ENCODE measurements around the gene GADD45GIP1. TPM values are rescaled to one million over a fixed set of nuclear protein-coding genes. Genes with fewer than 3 reads are reported as not detected.
"Not testable (repeated sequence)": the region's sequence is repeated elsewhere in the genome, so short reads cannot be mapped to it uniquely, and the experiment has no call there.

The GADD45GIP1 gene
- polyA plus RNA-seq, 3 donors, result 34.2 to 51.5 (median 38.2) TPM

- H3K27ac ChIP-seq (ENCODE audit: low read depth, low read length), result no peak overlapping the region
- 88 to 90% (median 88%) methylated on average over 7 of the region's 7 CpGs for WGBS, 3 donors
Observed at GRCh38 chr19:12970070-12970820, 13.2 kb upstream of the GADD45GIP1 start.

- H3K27ac ChIP-seq (ENCODE audit: low read depth, low read length), result no peak within 1 kb of the TSS
- WGBS, 3 donors, result 30 to 58% (median 52%) methylated on average over 14 of the region's 14 CpGs
Observed at GRCh38 chr19:12969292-12969988, 12.4 kb upstream of the GADD45GIP1 start, which contains the start of gene DAND5. TSS of gene DAND5 (plus strand) at chr19:12969576. CDS start at chr19:12969661, 85 bp downstream.

- WGBS, 3 donors, result 87 to 98% (median 93%) methylated on average over 5 of the region's 5 CpGs
- no peak overlapping the region for H3K27ac ChIP-seq (ENCODE audit: low read depth, low read length)
Observed at GRCh38 chr19:12967907-12968306, 10.9 kb upstream of the GADD45GIP1 start.

GRCh38 chr19:12965812-12966135 is 8.8 kb upstream of the GADD45GIP1 start:
- H3K27ac ChIP-seq (ENCODE audit: low read depth, low read length), result no peak overlapping the region
- 47 to 51% (median 49%) methylated on average over 8 of the region's 8 CpGs for WGBS, 3 donors

- 0 to 1% (median 0%) methylated on average over 32 to 34 of the region's 34 CpGs for WGBS, 3 donors
- H3K27ac ChIP-seq (ENCODE audit: low read depth, low read length), result no peak overlapping the region
Observed at GRCh38 chr19:12965017-12965811, 8.2 kb upstream of the GADD45GIP1 start.

GRCh38 chr19:12959481-12959880 is 2.5 kb upstream of the GADD45GIP1 start:
- H3K27ac ChIP-seq (ENCODE audit: low read depth, low read length), result no peak overlapping the region
- 65 to 79% (median 73%) methylated on average over 6 of the region's 6 CpGs for WGBS, 3 donors

GRCh38 chr19:12957389-12957952 is 448 bp upstream of the GADD45GIP1 start:
- WGBS, 3 donors, result 31 to 40% (median 39%) methylated on average over 30 to 31 of the region's 31 CpGs
- H3K27ac ChIP-seq (ENCODE audit: low read depth, low read length), result peak overlapping the region; percentile 90

- no peak overlapping the region for H3K27ac ChIP-seq (ENCODE audit: low read depth, low read length)
- 48 to 67% (median 52%) methylated on average over 12 of the region's 12 CpGs for WGBS, 3 donors
Observed at GRCh38 chr19:12955996-12956395, 1.0 kb downstream of the GADD45GIP1 start.

- H3K27ac ChIP-seq (ENCODE audit: low read depth, low read length), result not testable (repeated sequence)
Observed at GRCh38 chr19:12955575-12955974, 1.4 kb downstream of the GADD45GIP1 start.

GRCh38 chr19:12954612-12954962 is 2.4 kb downstream of the GADD45GIP1 start:
- 10 to 57% (median 29%) methylated on average over 1 of the region's 1 CpG for WGBS, 3 donors
- H3K27ac ChIP-seq (ENCODE audit: low read depth, low read length), result no peak overlapping the region

More at GRCh38 chr19:12955575-12955974, 1.4 kb downstream of the GADD45GIP1 start:
- 83 to 88% (median 87%) methylated on average over 9 of the region's 9 CpGs for WGBS, 3 donors

GRCh38 chr19:12953799-12954611 is 3.0 kb downstream of the GADD45GIP1 start:
- 57 to 64% (median 58%) methylated on average over 12 of the region's 12 CpGs for WGBS, 3 donors
- no peak overlapping the region for H3K27ac ChIP-seq (ENCODE audit: low read depth, low read length)

GRCh38 chr19:12953138-12953798 is 3.8 kb downstream of the GADD45GIP1 start:
- H3K27ac ChIP-seq (ENCODE audit: low read depth, low read length), result no peak overlapping the region
- WGBS, 3 donors, result 39 to 48% (median 42%) methylated on average over 10 to 11 of the region's 11 CpGs

GRCh38 chr19:12952488-12953137 is 4.4 kb downstream of the GADD45GIP1 start:
- peak overlapping the region; percentile 9 for H3K27ac ChIP-seq (ENCODE audit: low read depth, low read length)

GRCh38 chr19:12952050-12952449 is 5.0 kb downstream of the GADD45GIP1 start:
- not testable (repeated sequence) for H3K27ac ChIP-seq (ENCODE audit: low read depth, low read length)

More at GRCh38 chr19:12952488-12953137, 4.4 kb downstream of the GADD45GIP1 start:
- 53 to 68% (median 59%) methylated on average over 12 of the region's 12 CpGs for WGBS, 3 donors

GRCh38 chr19:12949363-12950283 is 7.4 kb downstream of the GADD45GIP1 start:
- H3K27ac ChIP-seq (ENCODE audit: low read depth, low read length), result no peak overlapping the region
- 76 to 87% (median 79%) methylated on average over 15 to 16 of the region's 16 CpGs for WGBS, 3 donors

More at GRCh38 chr19:12952050-12952449, 5.0 kb downstream of the GADD45GIP1 start:
- 94 to 95% (median 95%) methylated on average over 6 of the region's 6 CpGs for WGBS, 3 donors

Measured in adipose tissue (tissue), 3 donors.